HG02973 (cell line): ENCODE results near the gene IQSEC3.
"Not testable (repeated sequence)": the region's sequence is repeated elsewhere in the genome, so short reads cannot be mapped to it uniquely, and the experiment has no call there.

ENCODE experiments used
- ATAC-seq: cut with Tn5 transposase; IDR thresholded peaks from one replicate; pipeline ENCODE4 v1.9.1; 2021; ENCODE audit warnings: moderate library complexity; ENCODE audit not compliant: unreplicated experiment

Gene IQSEC3

DNA sequence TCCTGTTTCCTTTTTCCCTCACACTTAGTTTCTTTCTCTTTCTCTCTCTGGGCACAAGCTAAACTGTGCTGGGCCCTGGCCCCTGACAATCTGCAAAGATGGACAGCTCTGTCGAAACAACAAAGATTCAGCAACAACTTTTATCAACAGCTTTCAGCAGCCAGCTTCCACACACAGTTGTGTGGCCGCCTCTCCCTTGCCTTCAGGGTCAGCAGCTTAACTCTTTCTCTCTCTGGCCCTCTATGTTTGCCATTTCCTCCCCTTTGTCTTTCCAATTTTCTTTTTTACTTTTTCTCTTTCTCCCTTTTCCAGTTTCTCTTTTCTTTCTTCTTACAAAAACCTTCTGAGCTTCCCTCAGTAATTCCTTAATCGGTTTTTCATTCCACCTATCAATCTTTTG lies 43.3 kb downstream of the IQSEC3 start:
- ATAC-seq, result no peak

DNA sequence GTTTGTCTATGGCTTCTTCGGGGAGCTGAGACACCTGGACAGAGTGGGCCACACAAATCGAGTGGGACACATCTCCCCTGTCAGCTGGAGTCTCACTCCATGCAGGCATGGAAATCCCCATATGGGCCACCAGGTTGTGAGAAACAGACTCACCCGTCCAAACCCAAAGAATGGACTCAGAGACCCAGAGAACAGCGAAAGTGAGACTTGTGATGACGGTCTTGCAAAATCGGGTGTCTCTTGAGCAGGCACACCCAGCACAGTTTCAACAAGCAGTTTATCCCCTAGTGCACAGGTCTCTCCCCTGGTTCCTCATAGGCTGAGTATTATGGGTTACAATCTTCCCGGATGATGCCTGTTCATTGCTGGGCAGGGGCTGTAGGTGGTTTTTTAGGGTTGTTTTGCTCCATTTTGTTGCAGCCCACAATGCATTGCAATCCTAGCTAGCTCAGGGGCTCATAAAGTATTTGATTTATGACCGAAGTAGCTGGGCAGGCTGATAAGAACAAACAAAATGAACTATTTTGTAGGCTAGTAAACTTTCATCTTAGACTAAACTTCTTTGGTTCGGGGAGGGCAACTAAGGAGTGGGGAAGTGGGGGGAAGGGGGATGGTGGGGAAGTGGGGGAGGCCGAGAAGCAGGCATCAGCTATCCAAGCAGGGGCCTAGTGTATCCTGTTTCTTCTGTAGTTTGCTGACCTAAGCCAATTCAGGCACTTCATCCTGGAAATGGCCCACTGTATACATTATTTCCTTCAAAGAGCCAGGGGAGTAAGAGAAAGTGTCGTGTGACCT lies 45.3 kb downstream of the IQSEC3 start:
- ATAC-seq, result no peak

DNA sequence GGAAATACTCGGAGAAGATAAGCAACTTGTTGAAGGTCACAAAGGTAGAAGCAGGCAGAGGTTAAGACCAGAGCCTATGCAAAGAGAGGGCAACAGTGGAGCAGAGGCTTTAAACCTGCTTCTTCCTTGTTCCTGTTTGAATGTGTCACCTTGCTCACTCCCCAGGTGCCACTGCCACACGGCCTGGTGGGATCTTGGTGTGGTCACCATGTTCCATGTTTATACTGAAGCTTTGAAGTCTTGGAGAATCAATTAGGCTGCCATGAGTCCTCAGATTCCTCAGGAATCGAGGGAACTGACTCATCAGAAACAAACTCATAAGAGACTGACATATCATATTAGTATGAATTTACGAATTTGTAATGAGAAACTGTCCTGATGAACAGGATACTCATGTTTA lies 46.8 kb downstream of the IQSEC3 start:
- ATAC-seq, result no peak

DNA sequence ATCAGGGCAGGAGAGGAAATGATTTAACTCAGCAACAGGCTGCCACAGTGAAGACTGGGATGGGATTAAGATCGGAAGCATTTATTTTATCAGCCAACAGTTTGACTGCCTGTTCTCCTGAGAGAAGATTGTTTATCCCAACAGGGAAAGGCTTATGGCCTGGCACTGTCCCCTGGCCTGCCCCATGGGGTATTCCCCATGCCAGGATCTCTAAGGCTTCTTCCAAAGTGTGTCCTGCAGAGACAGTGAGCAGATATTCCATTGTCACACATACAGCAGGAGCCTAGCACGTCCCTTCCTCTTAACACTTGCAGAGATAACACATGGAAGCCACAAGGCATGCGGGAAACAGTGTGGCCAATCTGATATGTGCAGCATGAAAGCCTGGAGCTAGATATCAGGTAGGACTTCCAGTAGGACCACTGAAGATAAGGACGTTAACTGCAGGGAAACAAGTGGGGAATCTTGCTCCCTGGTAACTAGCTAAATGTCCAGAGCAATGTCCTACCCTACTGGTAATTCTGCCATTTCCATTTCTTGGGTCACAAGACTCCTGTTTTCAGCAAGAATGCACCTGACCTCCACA lies 48.2 kb downstream of the IQSEC3 start:
- no peak for ATAC-seq

DNA sequence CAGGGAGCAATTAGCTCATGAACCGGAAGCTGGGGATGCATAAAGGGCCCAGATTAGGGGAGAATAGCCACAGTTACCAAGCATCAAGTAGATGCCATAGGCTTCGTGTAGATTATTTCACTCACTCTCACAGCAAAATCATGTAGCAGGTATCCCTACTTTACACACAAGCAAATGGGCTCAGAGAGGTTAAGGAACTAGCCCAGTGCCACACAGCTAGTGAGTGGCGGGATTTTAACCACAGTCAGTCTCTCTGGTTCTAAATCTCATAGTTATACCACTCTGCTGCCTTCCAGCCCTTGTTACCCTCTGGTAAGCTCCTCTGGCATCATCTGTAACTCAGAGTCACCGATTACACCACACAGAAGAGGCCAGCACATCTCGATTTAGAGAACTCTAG lies 49.0 kb downstream of the IQSEC3 start:
- no peak for ATAC-seq

DNA sequence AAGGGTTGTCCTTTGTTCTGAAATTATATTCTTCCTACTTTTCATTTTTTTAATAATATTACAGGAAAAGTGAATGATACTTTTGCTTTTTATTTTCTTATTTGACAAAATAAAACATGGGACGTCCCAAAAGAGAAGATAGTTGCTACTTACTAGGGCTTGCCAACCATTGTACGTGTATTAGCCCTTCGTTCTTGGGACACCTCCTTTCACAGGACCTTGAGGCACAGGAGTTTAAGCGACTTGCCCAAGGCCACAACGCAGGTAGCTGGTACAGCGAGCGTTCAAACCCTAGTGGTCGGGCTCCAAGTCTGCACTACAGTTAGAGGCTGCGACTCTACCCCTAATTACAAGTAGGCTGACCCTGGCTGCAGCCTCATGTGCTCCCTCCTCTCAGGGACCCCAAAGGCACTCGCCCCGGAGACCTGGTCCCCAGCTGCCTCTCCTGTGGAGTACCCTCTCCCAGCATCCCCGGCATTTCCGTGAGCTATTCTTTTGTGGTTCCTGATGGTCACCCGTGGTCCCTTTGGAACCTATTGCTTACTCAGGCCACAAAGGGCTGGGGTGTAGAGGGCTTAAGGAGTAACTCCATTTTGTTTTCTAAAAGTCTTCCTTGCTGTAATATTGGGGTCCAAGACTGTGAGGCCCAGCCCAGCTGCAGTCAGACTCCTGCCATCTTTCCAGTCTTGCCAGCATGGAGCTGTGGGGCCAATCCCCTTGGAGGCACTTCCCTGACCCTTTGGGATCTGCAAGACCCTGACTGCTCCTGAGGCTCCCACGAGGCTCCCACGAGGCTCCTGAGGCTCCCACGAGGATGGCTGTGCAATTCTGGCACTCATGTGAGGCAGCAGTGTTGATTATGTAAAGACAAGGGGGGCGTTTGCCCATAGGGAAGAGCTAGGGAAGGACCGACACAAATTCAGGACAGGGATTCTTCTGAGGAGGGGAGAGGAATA lies 49.7 kb downstream of the IQSEC3 start:
- ATAC-seq, result no peak

DNA sequence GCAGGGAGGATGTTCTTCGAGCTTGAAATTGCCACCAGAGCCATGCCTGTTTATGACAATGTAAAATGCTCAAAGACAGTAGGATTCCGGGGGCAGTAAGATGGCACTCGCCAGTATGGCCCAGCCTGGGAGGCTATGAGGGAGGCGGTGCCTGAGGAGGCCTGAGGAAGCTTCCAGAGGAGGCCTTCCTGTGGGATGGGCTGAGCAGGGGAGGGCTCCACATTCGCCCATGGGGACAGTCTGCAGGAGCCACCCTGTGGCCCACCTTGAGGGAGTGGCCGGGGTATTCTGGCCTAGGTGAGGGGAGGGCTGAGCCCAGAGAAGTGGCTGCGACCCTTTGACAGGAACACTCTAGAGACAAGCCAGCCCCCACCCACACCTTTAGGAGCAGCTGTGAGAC lies 50.7 kb downstream of the IQSEC3 start:
- no peak for ATAC-seq

DNA sequence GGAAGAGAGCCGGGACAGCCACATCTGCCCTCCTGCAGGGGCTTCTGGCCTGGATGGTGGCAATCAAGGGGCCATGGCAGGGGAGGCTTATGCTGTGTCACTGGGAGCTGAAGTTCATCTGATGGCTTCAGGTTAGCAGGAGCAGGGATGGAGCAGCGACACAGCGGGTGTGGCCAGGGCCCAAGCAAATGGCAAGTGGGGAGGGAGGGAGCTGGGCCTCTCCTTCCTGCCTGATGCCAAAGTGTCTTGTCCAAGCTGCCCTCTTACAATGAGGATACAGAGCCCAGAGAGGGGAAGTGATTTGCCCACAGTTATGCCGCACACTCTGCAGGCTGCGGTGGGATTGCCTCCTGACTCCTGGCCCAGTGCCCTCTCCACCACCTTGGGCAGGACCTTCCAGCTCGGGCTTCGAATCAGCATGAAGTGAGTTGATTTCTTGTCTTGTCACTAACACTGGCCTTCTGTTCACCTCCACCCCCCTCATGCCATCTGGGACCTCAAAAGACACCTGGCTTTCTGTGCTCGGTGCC lies 51.3 kb downstream of the IQSEC3 start:
- ATAC-seq, result no peak

DNA sequence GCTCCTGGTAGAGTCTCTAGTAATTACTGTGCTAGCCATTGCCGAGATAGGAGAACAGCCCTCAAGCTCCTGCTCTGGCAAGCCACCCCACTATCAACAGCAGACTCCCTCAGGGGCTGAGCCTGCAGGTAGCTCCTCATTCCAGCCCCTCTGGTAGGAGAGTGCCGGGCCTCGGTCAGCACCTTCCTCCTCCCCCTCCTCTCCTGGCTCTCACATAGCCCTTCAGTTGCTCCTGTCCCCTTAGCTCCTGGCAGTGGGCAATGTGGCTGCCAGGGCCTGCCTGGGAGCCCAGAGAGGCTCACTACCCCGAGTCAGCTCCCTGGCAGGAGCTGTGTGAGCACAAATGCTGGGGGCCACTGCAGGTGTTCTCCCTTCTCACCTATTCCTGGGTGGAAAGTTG lies 52.0 kb downstream of the IQSEC3 start:
- ATAC-seq, result no peak

DNA sequence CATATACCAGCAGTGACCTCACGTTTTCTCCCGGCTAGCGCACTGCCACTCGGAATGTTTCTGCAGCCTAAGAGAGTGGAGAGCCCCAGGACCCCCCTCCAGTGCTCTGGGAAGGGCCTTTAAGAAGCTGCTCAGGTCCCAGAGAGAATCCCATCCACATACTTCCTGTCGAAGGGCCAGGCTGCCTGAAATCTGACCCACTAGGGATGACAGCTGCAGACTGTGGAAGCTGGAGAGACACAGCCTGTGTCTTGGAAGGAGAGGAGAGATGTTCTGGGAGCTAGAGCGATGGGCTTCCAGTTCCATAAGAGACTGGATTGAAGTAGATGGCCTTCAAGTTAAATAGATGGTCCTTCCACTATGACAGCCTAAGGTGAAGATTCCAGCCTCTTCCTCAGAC lies 54.4 kb downstream of the IQSEC3 start:
- no peak for ATAC-seq

DNA sequence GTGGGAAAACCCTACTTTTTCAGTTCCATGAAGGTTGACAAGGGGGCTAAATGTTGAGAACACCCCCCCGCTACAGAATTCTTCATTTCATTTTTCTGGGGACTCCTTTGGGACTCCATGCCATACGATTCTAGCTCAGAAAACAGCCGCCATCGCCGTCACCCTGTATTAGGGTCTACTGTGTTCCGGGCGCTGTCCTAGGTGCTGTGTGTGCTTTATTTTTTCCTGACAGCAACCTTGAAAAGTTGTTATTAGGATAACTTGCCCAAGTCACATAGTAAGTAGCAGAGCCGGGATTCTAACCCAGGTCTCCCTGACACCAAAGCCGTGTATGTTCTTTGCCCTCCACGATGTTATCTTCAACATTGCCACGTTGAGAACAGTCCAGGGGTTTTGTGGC lies 55.1 kb downstream of the IQSEC3 start:
- ATAC-seq, result no peak

DNA sequence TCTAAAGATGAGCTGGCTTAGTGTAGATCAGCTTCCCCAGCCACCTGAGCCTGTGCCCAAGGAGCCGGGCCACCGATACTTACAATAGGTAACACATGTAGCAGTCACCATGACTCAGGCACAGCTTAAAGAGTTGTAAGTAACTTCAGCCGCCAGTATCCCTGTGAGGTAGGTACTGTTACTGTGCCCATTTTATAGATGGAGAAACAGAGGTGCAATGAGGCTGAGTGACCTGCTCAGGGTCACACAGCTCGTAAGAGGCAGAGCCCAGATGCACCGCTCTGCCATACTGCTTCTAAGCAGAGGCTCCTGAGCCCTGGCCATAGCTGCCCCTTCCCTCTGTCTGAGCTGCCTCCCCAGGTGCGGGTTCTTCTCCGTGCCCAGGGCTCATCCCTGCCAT lies 58.5 kb downstream of the IQSEC3 start:
- ATAC-seq, result no peak

DNA sequence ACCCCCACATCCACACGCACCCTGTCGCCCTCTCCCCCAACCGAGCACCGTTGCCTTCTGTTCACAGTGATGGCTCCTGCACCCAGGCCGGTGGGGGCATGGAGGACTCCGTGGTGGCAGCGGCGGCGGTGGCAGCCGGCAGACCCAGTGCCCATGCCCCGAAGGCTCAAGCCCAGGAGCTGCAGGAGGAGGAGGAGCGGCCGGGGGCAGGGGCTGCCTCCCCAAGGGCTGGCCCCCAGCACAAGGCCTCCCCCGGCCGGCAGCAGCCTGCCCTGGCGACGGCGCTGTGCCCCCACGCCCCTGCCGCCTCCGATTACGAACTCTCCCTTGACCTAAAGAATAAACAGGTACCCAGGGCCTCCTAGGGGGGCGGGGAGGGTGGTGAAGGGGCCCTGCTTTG lies 59.0 kb downstream of the IQSEC3 start:
- no peak for ATAC-seq

DNA sequence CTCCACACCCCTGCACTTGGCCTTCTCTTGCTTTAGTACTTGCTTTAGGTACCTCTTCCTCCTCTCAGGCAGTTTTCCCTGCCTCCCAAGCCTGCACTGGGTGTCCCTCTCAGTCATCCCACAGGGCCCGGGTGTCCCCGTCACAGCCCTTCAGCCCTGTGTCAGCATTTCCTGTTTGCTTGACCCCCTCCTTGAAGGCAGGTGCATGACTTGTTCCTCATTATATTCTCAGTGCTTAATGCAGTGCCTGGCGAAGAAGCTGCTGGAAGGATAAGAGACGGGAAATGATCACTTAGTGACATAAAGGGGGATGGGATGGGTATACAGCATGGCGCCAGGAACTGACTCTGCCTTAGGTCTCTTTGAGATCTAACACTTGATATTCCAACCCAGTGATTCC lies 61.5 kb downstream of the IQSEC3 start:
- ATAC-seq, result no peak

DNA sequence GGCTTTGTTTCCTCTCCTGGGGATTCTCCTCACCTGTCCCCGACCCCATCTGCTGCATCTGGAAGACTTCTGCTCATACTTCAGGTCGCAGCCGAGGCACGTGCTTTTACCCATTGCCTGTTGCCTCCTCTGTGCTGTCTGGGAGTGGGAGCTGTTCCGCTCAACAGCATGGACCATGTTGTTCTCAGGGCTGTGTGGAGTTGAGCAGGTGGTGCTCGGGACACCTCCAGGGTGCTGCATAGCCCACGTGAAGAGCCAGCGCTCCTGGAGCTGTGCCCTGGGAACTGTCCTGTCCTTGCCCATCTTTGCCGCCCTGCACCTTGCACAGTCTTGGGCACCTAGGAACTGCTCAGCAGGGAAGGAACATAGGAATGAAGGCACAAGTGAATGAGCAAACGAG lies 62.4 kb downstream of the IQSEC3 start:
- ATAC-seq, result no peak

DNA sequence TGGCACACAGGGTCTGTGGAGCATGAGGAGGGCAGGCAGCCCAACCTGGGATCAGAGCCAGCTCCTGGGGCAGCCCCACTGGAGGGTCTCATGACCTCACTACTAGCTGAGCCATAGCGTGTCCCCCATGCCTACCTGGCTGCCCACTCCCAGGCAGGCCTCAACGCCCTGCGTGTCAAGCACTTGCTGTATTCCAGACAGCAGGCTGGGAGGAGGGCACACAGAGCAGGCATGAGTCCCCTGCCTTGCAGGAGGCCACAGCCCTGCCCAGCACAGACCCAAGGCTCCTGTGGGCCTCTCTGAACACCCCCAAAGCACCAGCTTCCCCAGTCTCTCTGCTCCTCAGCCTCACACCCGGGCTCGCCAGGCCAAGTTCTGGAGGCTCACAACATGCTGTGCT lies 64.0 kb downstream of the IQSEC3 start:
- ATAC-seq, result no peak

DNA sequence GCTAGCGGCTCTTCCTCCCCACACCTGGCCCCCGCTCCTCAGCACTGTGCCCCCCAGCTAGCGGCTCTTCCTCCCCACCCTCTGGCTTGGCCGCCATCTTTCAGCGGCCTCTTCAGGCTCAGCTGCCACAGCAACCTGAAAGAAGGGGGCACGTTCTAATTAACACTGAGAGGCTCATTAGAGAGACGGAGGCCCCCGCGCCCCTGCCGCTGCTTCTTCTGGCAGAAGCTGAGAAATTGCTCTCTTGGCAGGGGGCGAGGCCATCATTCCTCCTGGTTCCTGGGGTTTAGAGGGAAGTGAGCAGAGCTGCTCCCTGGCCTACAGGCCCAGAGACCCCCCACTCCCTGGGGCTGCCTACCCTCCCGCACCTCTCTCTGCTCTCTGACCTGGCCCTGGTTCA lies 64.4 kb downstream of the IQSEC3 start:
- ATAC-seq, result no peak

DNA sequence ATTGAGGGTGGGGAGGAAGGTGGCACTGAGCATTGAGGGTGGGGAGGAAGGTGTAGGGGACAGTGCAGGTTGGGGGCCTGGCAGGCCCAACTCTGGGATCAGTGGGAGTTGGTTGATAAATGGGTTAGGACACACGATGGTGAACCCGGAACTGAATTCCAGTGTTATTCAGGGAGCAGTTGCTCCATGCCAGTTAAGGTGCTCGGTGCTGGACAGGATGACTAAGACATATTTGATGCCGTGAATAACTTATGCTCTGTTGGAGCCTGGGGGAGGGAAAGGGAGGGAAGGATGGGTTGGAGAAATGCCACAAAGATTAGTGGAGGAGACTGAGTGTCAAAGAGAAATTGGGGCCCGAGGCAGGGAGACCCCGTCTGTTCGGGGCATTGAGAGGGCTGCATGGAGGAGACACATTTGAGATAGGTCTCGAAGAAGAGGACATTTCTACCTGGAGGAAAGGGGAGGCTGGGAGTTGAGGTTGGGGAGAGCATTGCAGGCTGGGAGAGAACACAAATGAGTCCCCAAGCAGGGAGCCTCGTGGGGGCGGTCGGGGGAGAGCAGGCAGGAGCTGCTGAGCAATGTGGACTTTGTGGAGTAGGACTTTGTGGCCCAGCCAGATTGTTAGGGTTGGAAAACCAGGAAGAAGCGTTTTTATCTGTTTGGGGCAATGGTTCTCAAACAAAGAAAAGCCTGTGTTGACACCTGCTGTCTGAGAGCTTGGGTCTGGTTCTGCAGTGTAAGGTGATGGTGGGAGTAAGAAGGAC lies 65.3 kb downstream of the IQSEC3 start:
- no peak for ATAC-seq

DNA sequence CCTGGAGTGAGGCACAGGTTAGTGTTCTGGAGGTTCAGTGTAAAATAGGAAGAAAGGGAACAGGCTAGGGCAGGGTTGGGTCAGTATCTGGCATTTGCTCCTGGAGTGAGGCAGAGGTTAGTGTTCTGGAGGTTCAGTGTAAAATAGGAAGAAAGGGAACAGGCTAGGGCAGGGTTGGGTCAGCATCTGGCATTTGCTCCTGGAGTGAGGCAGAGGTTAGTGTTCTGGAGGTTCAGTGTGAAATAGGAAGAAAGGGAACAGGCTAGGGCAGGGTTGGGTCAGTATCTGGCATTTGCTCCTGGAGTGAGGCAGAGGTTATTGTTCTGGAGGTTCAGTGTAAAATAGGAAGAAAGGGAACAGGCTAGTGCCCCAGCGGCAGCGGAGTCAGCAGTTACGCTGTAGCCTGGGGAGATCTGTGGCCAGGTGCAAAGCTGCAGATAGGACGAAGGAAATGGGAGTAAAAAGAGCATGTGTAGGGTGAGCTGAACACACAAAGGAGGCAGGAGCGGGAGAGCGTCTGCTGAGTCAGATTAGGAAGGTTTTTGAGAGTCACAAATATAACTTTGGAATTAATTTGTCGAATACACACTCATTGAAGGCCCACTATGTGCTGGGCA lies 67.2 kb downstream of the IQSEC3 start:
- not testable (repeated sequence) for ATAC-seq

DNA sequence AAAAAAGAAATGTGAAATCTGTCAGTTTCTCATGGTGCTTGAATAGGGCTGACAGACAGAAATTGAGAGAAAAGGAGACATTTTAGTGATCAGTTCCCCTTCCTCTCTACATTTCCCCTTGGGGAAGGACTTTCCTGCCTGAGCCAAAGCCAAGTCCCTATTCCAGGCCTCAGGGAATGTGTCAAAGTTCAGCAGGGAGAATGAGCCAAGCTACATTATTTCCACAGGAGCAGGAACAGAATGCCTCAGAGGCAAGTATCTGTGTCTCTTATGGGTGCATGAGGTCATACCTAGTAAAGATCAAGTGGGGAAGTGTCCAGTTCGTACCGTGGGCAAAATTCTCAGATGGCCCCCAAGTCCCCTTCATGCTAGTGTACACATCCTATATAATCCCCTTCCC lies 68.6 kb downstream of the IQSEC3 start:
- no peak for ATAC-seq
